SK-N-SH (cell line): Measurements from ENCODE around the gene DNAH9. TPM values are rescaled to one million over a fixed set of nuclear protein-coding genes. Genes with fewer than 3 reads are reported as not detected.

ENCODE experiments used
- CTCF ChIA-PET: fragments of 300-600, 350-600 bp; formaldehyde crosslinking; extraction: SDS; loops from one replicate; lab custom pipeline; 2021; lab: Yijun Ruan, JAX
- POLR2A ChIA-PET: fragments of 350-600 bp; sonication (Branson Sonifier 250); formaldehyde crosslinking; extraction: SDS; loops from one replicate; lab custom pipeline; 2020; ENCODE audit warnings: antibody characterized with exemption, inconsistent platforms; lab: Yijun Ruan, JAX
- DNase-seq: peaks from one replicate; pipeline ENCODE4 v3.0.0; 2012
- H2AFZ ChIP-seq: fragments of 200-600 bp; sonication (generic); 2 replicates; pipeline ENCODE4 v1.8.1; 2016; ENCODE audit warnings: antibody characterized with exemption, mild to moderate bottlenecking, low read depth
- H3F3A ChIP-seq: fragments of 200-600 bp; sonication (generic); replicated peaks from 2 replicates; pipeline ENCODE3; 2016; ENCODE audit warnings: antibody characterized with exemption, mild to moderate bottlenecking; ENCODE audit not compliant: insufficient read depth
- H3K27ac ChIP-seq, 2 experiments: fragments of 200-500 bp in 1 of 2; fragments of 200-600 bp in 1 of 2; sonication (Bioruptor generic) in 1 of 2; sonication (generic), shearing (Covaris generic) in 1 of 2; 2 replicates each; pipeline versions ENCODE4 v1.5.1 to v1.6.1; 2014 to 2016; ENCODE audit warnings: low read depth in 2 of 2, inconsistent platforms in 1 of 2, low read length in 1 of 2, mild to moderate bottlenecking in 1 of 2, mixed read lengths in 1 of 2
- H3K27me3 ChIP-seq: fragments of 200-600 bp; sonication (generic), shearing (Covaris generic); 2 replicates; pipeline ENCODE4 v1.6.1; 2016; ENCODE audit warnings: mixed run types; ENCODE audit not compliant: insufficient read depth
- H3K36me3 ChIP-seq, 2 experiments: fragments of 200-500 bp in 1 of 2; fragments of 200-600 bp in 1 of 2; sonication (Bioruptor generic) in 1 of 2; sonication (generic) in 1 of 2; replicated peaks in 1 of 2; 2 replicates each; pipeline versions ENCODE3 to v1.5.1; 2014 to 2016; ENCODE audit warnings: low read length in 1 of 2, mild to moderate bottlenecking in 1 of 2; ENCODE audit not compliant: insufficient read depth in 2 of 2, control insufficient read depth in 1 of 2
- H3K4me1 ChIP-seq, 2 experiments: fragments of 200-500 bp in 1 of 2; fragments of 200-600 bp in 1 of 2; sonication (Bioruptor generic) in 1 of 2; sonication (generic), shearing (Covaris generic) in 1 of 2; 2 replicates each; pipeline versions ENCODE4 v1.5.1 to v1.6.1; 2014 to 2016; ENCODE audit warnings: low read depth in 1 of 2, low read length in 1 of 2, mixed run types in 1 of 2; ENCODE audit not compliant: insufficient read depth in 2 of 2, control insufficient read depth in 1 of 2
- H3K4me2 ChIP-seq: fragments of 200-600 bp; sonication (generic), shearing (Covaris generic); 2 replicates; pipeline ENCODE4 v1.6.1; 2017; ENCODE audit warnings: mixed run types
- H3K4me3 ChIP-seq, 2 experiments: fragments of 200-500 bp in 1 of 2; fragments of 200-600 bp in 1 of 2; sonication (Bioruptor generic) in 1 of 2; sonication (generic), shearing (Covaris generic) in 1 of 2; 2 replicates each; pipeline versions ENCODE4 v1.5.1 to v1.8.1; 2014 to 2016; ENCODE audit warnings: low read depth in 2 of 2, inconsistent platforms in 1 of 2, low read length in 1 of 2, mild to moderate bottlenecking in 1 of 2, mixed read lengths in 1 of 2, moderate library complexity in 1 of 2
- H3K79me2 ChIP-seq: fragments of 200-600 bp; sonication (generic); 2 replicates; pipeline ENCODE4 v1.8.1; 2017; ENCODE audit warnings: mild to moderate bottlenecking; ENCODE audit not compliant: insufficient read depth
- H3K9ac ChIP-seq: fragments of 200-600 bp; sonication (generic); 2 replicates; pipeline ENCODE4 v1.6.1; 2017; ENCODE audit warnings: mixed run types
- H3K9me2 ChIP-seq: fragments of 200-600 bp; sonication (generic); 2 replicates; pipeline ENCODE4 v1.6.1; 2017; ENCODE audit warnings: mixed run types
- H3K9me3 ChIP-seq: fragments of 200-600 bp; sonication (generic); 2 replicates; pipeline ENCODE4 v1.6.1; 2017; ENCODE audit warnings: mixed run types, mild to moderate bottlenecking, moderate library complexity
- H4K20me1 ChIP-seq: fragments of 200-600 bp; sonication (generic); 2 replicates; pipeline ENCODE4 v1.6.1; 2017; ENCODE audit warnings: mild to moderate bottlenecking, mixed run types; ENCODE audit not compliant: insufficient read depth
- CHD2 ChIP-seq: fragments of 150-350 bp; IDR thresholded peaks from 2 replicates; pipeline ENCODE4 v1.6.1; 2018; ENCODE audit warnings: low read length; ENCODE audit not compliant: partially characterized antibody
- ELF1 ChIP-seq: IDR thresholded peaks from 2 replicates; pipeline ENCODE4 v1.4.0; 2012
- EP300 ChIP-seq, 2 experiments: IDR thresholded peaks; 2 replicates each; pipeline versions ENCODE4 v1.4.0 to v1.6.1; 2012; ENCODE audit warnings: borderline replicate concordance in 1 of 2, low read depth in 1 of 2, low read length in 1 of 2
- FOXJ3 ChIP-seq: sonication (generic); formaldehyde crosslinking; IDR thresholded peaks from 2 replicates; pipeline ENCODE4 v1.5.1; 2020; ENCODE audit warnings: mild to moderate bottlenecking, missing genetic modification reagents
- FOXM1 ChIP-seq: IDR thresholded peaks from 2 replicates; pipeline ENCODE4 v1.4.0; 2012; ENCODE audit warnings: low read depth, mild to moderate bottlenecking
- GABPA ChIP-seq: IDR thresholded peaks from 2 replicates; pipeline ENCODE4 v1.4.0; 2012; ENCODE audit warnings: low read depth, mild to moderate bottlenecking
- GATA2 ChIP-seq: sonication (generic); formaldehyde crosslinking; IDR thresholded peaks from 2 replicates; pipeline ENCODE4 v1.5.0; 2020; ENCODE audit warnings: mild to moderate bottlenecking, missing genetic modification reagents
- JUND ChIP-seq: IDR thresholded peaks from 2 replicates; pipeline ENCODE4 v1.4.0; 2012
- MEF2A ChIP-seq: IDR thresholded peaks from 2 replicates; pipeline ENCODE4 v1.4.0; 2012; ENCODE audit warnings: low read depth, borderline replicate concordance
- NFIC ChIP-seq: IDR thresholded peaks from 2 replicates; pipeline ENCODE4 v1.4.0; 2012; ENCODE audit warnings: borderline replicate concordance
- RXRA ChIP-seq: IDR thresholded peaks from 2 replicates; pipeline ENCODE4 v1.4.0; 2012; ENCODE audit warnings: low read depth, mild to moderate bottlenecking, borderline replicate concordance
- SIN3A ChIP-seq: IDR thresholded peaks from 2 replicates; pipeline ENCODE4 v1.6.1; 2012; ENCODE audit warnings: low read depth, mild to moderate bottlenecking, low read length, moderate library complexity, borderline replicate concordance
- TEAD4 ChIP-seq: IDR thresholded peaks from 2 replicates; pipeline ENCODE4 v1.4.0; 2012; ENCODE audit warnings: mild to moderate bottlenecking, borderline replicate concordance; ENCODE audit not compliant: insufficient read depth
- YY1 ChIP-seq: IDR thresholded peaks from 2 replicates; pipeline ENCODE4 v1.4.0; 2012; ENCODE audit warnings: low read depth, mild to moderate bottlenecking
- WGBS: methylation state at CpG from one replicate; pipeline ENCODE4 v1.1.6; 2017; ENCODE audit warnings: low lambda C conversion rate; 5-methylcytosine and 5-hydroxymethylcytosine counted together
- polyA plus RNA-seq, 3 experiments: library from polyadenylated mRNA; depleted of rRNA; stranded (reverse); fragments of >200 nt; gene quantifications; 2 replicates each; pipeline ENCODE4 v1.2.3, GENCODE V29; 2012
- TF ChIP-seq, protein P1 (sequence below): IDR thresholded peaks from 2 replicates; pipeline ENCODE4 v1.6.1; 2012; ENCODE audit warnings: mild to moderate bottlenecking, low read depth, low read length, moderate library complexity
- TF ChIP-seq, protein P2 (sequence below): fragments of 150-350 bp; IDR thresholded peaks from 2 replicates; pipeline ENCODE4 v1.6.1; 2016; ENCODE audit warnings: mild to moderate bottlenecking, low read depth, low read length
- TF ChIP-seq, protein P3 (sequence below): IDR thresholded peaks from 2 replicates; pipeline ENCODE4; 2012

The DNAH9 gene
- polyA plus RNA-seq, 1 of the 3 experiments (the other 2 are of a cell fraction) = not detected

DNA sequence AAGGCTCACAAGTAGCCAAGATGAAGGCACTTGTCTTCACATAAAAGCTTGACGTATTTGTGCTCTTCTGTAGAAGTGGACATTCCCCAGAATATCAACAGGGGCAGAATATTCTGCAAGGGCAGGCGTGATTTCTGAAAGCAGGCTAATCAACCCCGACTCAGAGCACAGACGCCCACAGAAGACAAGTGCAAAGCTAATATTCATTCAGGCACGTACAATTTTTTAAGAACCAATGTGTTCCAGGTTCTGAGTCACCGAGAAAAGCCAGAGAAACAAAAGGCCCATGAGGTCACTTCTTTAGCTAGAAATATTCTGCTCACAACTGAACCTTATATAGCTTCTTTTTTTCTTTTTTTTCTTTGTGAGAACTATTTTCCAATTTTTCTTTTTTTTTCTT, 121.6 kb downstream of the DNAH9 start:
- H3K9me2 ChIP-seq = no peaks in the 10 kb centered on the region
- H3K4me2 ChIP-seq = no peak overlapping the region
- 14% methylated on average over 6 of the region's 6 CpGs for WGBS
- H3K27me3 ChIP-seq = no peaks in the 10 kb centered on the region
- TF ChIP-seq JUND = no peak
- TF ChIP-seq EP300 (IDR thresholded peaks at IDR 0.05; ENCODE audit: borderline replicate concordance in 1 of 2, low read depth in 1 of 2, low read length in 1 of 2) = no peak
- TF ChIP-seq SIN3A = no peak
- TF ChIP-seq ELF1 = no peak
- TF ChIP-seq RXRA = no peak
- no peak for TF ChIP-seq FOXJ3
- no peak for TF ChIP-seq CHD2
- TF ChIP-seq, protein P1, sequence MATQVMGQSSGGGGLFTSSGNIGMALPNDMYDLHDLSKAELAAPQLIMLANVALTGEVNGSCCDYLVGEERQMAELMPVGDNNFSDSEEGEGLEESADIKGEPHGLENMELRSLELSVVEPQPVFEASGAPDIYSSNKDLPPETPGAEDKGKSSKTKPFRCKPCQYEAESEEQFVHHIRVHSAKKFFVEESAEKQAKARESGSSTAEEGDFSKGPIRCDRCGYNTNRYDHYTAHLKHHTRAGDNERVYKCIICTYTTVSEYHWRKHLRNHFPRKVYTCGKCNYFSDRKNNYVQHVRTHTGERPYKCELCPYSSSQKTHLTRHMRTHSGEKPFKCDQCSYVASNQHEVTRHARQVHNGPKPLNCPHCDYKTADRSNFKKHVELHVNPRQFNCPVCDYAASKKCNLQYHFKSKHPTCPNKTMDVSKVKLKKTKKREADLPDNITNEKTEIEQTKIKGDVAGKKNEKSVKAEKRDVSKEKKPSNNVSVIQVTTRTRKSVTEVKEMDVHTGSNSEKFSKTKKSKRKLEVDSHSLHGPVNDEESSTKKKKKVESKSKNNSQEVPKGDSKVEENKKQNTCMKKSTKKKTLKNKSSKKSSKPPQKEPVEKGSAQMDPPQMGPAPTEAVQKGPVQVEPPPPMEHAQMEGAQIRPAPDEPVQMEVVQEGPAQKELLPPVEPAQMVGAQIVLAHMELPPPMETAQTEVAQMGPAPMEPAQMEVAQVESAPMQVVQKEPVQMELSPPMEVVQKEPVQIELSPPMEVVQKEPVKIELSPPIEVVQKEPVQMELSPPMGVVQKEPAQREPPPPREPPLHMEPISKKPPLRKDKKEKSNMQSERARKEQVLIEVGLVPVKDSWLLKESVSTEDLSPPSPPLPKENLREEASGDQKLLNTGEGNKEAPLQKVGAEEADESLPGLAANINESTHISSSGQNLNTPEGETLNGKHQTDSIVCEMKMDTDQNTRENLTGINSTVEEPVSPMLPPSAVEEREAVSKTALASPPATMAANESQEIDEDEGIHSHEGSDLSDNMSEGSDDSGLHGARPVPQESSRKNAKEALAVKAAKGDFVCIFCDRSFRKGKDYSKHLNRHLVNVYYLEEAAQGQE = no peak
- no peak for TF ChIP-seq TEAD4
- no peak for TF ChIP-seq FOXM1
- TF ChIP-seq, protein P2, sequence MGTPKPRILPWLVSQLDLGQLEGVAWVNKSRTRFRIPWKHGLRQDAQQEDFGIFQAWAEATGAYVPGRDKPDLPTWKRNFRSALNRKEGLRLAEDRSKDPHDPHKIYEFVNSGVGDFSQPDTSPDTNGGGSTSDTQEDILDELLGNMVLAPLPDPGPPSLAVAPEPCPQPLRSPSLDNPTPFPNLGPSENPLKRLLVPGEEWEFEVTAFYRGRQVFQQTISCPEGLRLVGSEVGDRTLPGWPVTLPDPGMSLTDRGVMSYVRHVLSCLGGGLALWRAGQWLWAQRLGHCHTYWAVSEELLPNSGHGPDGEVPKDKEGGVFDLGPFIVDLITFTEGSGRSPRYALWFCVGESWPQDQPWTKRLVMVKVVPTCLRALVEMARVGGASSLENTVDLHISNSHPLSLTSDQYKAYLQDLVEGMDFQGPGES = no peak
- no peak for TF ChIP-seq YY1
- no peak for TF ChIP-seq GABPA
- no peak for TF ChIP-seq MEF2A
- TF ChIP-seq, protein P3, sequence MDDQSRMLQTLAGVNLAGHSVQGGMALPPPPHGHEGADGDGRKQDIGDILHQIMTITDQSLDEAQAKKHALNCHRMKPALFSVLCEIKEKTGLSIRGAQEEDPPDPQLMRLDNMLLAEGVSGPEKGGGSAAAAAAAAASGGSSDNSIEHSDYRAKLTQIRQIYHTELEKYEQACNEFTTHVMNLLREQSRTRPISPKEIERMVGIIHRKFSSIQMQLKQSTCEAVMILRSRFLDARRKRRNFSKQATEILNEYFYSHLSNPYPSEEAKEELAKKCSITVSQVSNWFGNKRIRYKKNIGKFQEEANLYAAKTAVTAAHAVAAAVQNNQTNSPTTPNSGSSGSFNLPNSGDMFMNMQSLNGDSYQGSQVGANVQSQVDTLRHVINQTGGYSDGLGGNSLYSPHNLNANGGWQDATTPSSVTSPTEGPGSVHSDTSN = no peak
- no peak for TF ChIP-seq GATA2
- no peak for TF ChIP-seq NFIC
- H3K36me3 ChIP-seq = no peaks in the 10 kb centered on the region
- no peak overlapping the region for H3K4me3 ChIP-seq
- H3K4me1 ChIP-seq = no peaks in the 10 kb centered on the region
- no peaks in the 10 kb centered on the region for H4K20me1 ChIP-seq
- no peaks in the 10 kb centered on the region for H3K79me2 ChIP-seq
- no peak for DNase-seq
- H3K27ac ChIP-seq = no peak overlapping the region
- ChIA-PET POLR2A (no interaction called here), CTCF (interaction anchor here (0.7 to 1.1 kb wide), 3 partner anchors 22 to 1975 kb away, joined by 3 to 4 read pairs (median 4); no protein-coding TSS in a partner anchor)
- H3K9ac ChIP-seq = no peak overlapping the region
- H3F3A ChIP-seq = no peaks in the 10 kb centered on the region
- H3K9me3 ChIP-seq = no peaks in the 10 kb centered on the region
- no peak overlapping the region for H2AFZ ChIP-seq
